GM12864 (cell line): ENCODE measurements around the gene BSPRY.

Source experiments
- DNase-seq: peaks from one replicate; pipeline ENCODE4 v3.0.0-alpha.2; 2011; ENCODE audit warnings: low read depth
- H3K4me3 ChIP-seq: 2 replicates; pipeline ENCODE4 v1.5.1; 2011; ENCODE audit warnings: mild to moderate bottlenecking, low read depth, low read length, control low read depth
- CTCF ChIP-seq: IDR thresholded peaks from 2 replicates; pipeline ENCODE4 v1.5.1; 2011; ENCODE audit warnings: low read depth, mild to moderate bottlenecking, moderate library complexity, low read length, control low read depth, inconsistent platforms; ENCODE audit errors: missing control alignments

Gene BSPRY

GRCh38 chr9:113368982-113369854 lies 19.9 kb downstream of the BSPRY start:
- no peak for DNase-seq
- no peak overlapping the region for H3K4me3 ChIP-seq

GRCh38 chr9:113369855-113370140 lies 20.5 kb downstream of the BSPRY start:
- TF ChIP-seq CTCF = no peak
- DNase-seq = no peak
- no peak overlapping the region for H3K4me3 ChIP-seq

More at GRCh38 chr9:113368982-113369854, 19.9 kb downstream of the BSPRY start:
- no peak for TF ChIP-seq CTCF

- H3K4me3 ChIP-seq = no peak overlapping the region
- DNase-seq = no peak
- TF ChIP-seq CTCF = no peak
Measured at GRCh38 chr9:113370806-113371325, 21.5 kb downstream of the BSPRY start.

DNA sequence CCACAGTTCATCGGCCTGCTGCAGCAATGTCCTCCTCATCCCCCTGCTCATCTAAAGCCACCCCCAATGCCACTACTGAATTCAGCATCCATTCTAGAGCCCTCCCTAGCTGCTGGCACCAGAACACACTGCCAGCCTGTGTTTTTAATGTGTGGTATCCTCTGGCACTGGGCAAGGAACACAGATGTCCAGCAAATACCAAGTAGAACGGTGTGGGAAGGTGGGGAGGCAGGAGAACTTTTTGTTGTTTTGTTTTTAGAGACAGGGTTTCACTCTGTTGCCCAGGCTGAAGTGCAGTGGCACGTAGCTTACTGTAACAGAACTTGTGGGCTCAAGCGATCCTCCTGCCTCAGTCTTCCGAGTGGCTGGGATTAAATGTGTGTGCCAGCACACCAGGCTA lies 22.7 kb downstream of the BSPRY start:
- no peak for DNase-seq
- no peak for TF ChIP-seq CTCF
- H3K4me3 ChIP-seq = no peak overlapping the region

DNA sequence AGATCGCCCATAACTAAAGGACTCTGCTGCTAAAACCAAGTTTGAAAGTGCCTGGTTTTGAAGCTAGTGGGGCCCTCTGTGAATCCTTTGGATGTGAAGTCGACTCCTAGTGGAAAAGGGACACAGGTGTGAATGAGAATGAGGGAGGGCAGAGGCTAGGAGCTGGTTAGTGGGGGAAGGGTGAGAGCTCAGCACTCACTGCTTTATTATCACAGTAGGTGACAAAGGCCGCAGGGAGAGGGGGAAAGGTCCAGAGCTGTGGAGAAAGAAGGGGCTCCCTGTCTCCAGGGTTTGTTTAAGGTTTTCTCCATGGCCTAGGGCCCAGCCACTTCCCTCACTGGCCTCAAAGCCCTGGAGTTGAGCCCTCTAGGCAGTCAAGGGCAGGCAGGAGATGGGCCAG lies 23.9 kb downstream of the BSPRY start:
- H3K4me3 ChIP-seq = no peak overlapping the region
- DNase-seq = no peak
- no peak for TF ChIP-seq CTCF

GRCh38 chr9:113373676-113374392 lies 24.5 kb downstream of the BSPRY start:
- H3K4me3 ChIP-seq = no peak overlapping the region
- DNase-seq = no peak
- no peak for TF ChIP-seq CTCF
